K562 (cell line): Measurements from ENCODE around the gene MYL4. TPM values are rescaled to one million over a fixed set of nuclear protein-coding genes. Genes with fewer than 3 reads are reported as not detected.

Experiments
- CTBP1 ChIP-seq: fragments of 450-650 bp; IDR thresholded peaks from 2 replicates; pipeline ENCODE4 v1.6.1; 2016; ENCODE audit warnings: borderline replicate concordance
- GATA2 ChIP-seq: sonication (generic); formaldehyde crosslinking; IDR thresholded peaks from 2 replicates; pipeline ENCODE4 v1.4.0; 2020; ENCODE audit warnings: mild to moderate bottlenecking, missing genetic modification reagents
- IRF2 ChIP-seq: sonication (generic); formaldehyde crosslinking; IDR thresholded peaks from 2 replicates; pipeline ENCODE4 v1.8.1; 2022; ENCODE audit warnings: mild to moderate bottlenecking, missing genetic modification reagents
- KAT7 ChIP-seq: sonication (generic); formaldehyde crosslinking; IDR thresholded peaks from 2 replicates; pipeline ENCODE4 v1.8.0; 2022; ENCODE audit warnings: missing genetic modification reagents, mild to moderate bottlenecking, borderline replicate concordance
- MBD2 ChIP-seq: sonication (generic); IDR thresholded peaks from 2 replicates; pipeline ENCODE4 v1.6.1; 2016; ENCODE audit warnings: low read depth, borderline replicate concordance
- PCBP2 ChIP-seq: fragments of 200-400 bp; formaldehyde crosslinking; IDR thresholded peaks from 2 replicates; pipeline ENCODE4 v1.6.1; 2018; ENCODE audit warnings: low read length, low read depth, mild to moderate bottlenecking, moderate library complexity; ENCODE audit not compliant: poor library complexity, severe bottlenecking
- RBM25 ChIP-seq: fragments of 200-400 bp; formaldehyde crosslinking; IDR thresholded peaks from 2 replicates; pipeline ENCODE4 v1.6.1; 2018; ENCODE audit warnings: low read length, low read depth, moderate library complexity; ENCODE audit not compliant: severe bottlenecking
- SREBF1 ChIP-seq: fragments of 150-350 bp; IDR thresholded peaks from 2 replicates; pipeline ENCODE4 v1.6.1; 2014; ENCODE audit warnings: antibody characterized with exemption, low read depth, low read length, borderline replicate concordance
- ZBTB1 ChIP-seq: sonication (generic); formaldehyde crosslinking; IDR thresholded peaks from 2 replicates; pipeline ENCODE4 v1.8.1; 2023; ENCODE audit warnings: missing genetic modification reagents, low read depth, mild to moderate bottlenecking, borderline replicate concordance
- ZFP1 ChIP-seq: fragments of 450-650 bp; formaldehyde crosslinking; IDR thresholded peaks from 2 replicates; pipeline ENCODE4 v1.4.0; 2020; ENCODE audit warnings: mild to moderate bottlenecking, mixed read lengths
- ZNF431 ChIP-seq: sonication (generic); formaldehyde crosslinking; IDR thresholded peaks from 2 replicates; pipeline ENCODE4 v1.8.0; 2022; ENCODE audit warnings: mild to moderate bottlenecking, missing genetic modification reagents
- ZNF76 ChIP-seq: fragments of 250-450 bp; sonication (Bioruptor Pico); IDR thresholded peaks from 2 replicates; pipeline ENCODE4 v1.4.0; 2020; ENCODE audit warnings: mild to moderate bottlenecking, moderate library complexity, borderline replicate concordance
- polyA plus RNA-seq, 8 experiments: library from polyadenylated mRNA; depleted of rRNA in 4 of 8; stranded (reverse) in 5 of 8; unstranded in 3 of 8; fragments of >200 nt; fragmentation: Nextera tagmentation in 2 of 8; fragmentation: Illumina TruSeq in 1 of 8; extraction: Ambion mirVana in 2 of 8; extraction: Trizol in 1 of 8; gene quantifications; 2 replicates each; pipeline versions ENCODE4 v1.2.1 to v1.2.3, GENCODE V29; 2011 to 2014; ENCODE audit warnings: inconsistent platforms in 1 of 8, missing spikeins in 1 of 8
- total RNA-seq, 7 experiments: library from RNA; depleted of rRNA in 6 of 7; stranded (reverse); fragments of >200 nt in 6 of 7; fragmentation: Illumina TruSeq in 2 of 7; extraction: Trizol in 2 of 7; gene quantifications; 2 replicates each; pipeline versions ENCODE4 v1.2.1 to v1.2.3, GENCODE V29; 2011 to 2021; ENCODE audit warnings: low replicate concordance in 1 of 7
- TF ChIP-seq, protein P1 (sequence below): fragments of 250-450 bp; sonication (Bioruptor Pico); IDR thresholded peaks from 2 replicates; pipeline ENCODE4 v1.5.0; 2021; ENCODE audit warnings: mild to moderate bottlenecking, moderate library complexity
- TF ChIP-seq, protein P2 (sequence below): fragments of 250-450 bp; sonication (Bioruptor Pico); IDR thresholded peaks from 2 replicates; pipeline ENCODE4 v1.4.0; 2020; ENCODE audit warnings: mild to moderate bottlenecking, moderate library complexity, borderline replicate concordance
- TF ChIP-seq, protein P3 (sequence below), 2 experiments: fragments of 450-650 bp; IDR thresholded peaks; 2 replicates each; pipeline ENCODE4 v1.6.1; 2016
- TF ChIP-seq, protein P4 (sequence below), 2 experiments: IDR thresholded peaks; 2 replicates each; pipeline ENCODE4 v1.6.1; 2012; ENCODE audit warnings: improper control_type of control experiment in 2 of 2, low read depth in 2 of 2, low read length in 2 of 2, borderline replicate concordance in 1 of 2

Gene MYL4
- total and polyA plus RNA-seq, 9 of the 15 experiments (the other 6 are each of a cell fraction or from before 2014, with no cell fraction given): 117 to 423 (median 221) TPM

DNA sequence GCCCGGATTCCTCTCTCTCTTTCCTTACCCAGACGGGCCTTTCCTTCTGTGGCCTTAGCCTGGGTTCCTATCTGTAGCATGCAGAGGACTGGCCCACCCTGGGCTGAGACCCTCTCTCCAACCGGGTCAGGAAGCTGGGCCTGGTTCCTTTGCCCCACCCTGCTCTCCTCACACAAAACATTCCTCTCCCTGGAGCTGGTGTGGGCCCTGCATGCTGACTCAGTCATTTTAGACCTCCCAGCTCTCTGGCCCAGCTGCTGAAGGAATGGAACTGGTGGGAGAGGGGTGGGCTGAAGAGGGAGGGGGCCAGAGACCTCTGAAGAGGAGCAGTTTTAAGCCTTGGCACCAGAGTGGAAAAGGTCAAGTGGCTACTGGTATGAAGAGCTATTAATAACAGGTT is 957 bp downstream of the MYL4 start (continued):
- TF ChIP-seq, protein P1, sequence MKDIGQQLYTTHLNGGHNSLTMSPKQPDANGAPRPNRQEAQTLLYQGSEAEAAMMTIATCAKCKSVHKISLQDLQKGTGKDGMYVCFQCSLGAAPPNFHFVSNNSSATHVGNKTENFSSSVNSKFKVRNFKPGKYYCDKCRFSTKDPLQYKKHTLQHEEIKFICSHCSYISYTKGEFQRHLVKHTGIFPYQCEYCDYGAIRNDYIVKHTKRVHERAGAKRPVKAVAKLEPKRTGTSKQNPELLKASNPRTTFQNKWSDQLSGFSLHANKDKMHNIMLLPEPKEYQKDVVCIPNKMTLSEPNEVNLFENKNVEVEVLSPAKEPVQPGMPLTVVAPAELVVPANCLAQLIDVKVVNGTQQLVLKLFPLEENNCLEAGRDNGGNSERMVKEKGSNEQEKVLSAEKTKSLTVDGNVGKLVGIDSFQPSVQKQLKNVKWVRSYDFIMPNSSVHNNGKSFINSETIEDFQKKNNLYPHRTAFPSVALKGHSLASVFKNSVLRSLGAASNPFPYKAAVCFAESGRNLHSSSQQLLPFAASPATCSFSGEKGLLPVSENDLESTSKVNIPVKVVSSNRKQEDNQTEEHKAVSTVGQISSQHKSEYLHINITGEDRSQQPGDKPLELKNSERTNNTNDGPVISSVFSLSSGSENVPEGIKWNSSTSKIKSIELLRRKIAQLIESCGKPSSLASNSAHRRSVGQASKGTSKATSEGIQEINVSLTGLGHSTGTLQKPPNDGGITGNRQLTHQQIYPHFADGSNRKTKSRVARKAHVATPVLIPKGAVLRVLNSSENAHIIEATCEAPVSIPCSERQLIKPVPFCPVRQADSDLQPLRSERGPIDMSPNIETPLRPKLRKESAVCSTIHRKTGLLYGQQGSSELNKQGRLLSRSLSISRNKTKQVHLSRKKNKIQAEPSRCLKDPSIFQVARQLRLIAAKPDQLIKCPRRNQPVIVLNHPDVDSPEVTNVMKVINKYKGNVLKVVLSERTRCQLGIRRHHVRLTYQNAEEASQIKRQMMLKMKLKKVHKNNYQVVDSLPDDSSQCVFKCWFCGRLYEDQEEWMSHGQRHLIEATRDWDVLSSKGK: no peak
- no peak for TF ChIP-seq RBM25
- no peak for TF ChIP-seq ZNF76 (CRISPR knock-in tag)
- TF ChIP-seq, protein P2, sequence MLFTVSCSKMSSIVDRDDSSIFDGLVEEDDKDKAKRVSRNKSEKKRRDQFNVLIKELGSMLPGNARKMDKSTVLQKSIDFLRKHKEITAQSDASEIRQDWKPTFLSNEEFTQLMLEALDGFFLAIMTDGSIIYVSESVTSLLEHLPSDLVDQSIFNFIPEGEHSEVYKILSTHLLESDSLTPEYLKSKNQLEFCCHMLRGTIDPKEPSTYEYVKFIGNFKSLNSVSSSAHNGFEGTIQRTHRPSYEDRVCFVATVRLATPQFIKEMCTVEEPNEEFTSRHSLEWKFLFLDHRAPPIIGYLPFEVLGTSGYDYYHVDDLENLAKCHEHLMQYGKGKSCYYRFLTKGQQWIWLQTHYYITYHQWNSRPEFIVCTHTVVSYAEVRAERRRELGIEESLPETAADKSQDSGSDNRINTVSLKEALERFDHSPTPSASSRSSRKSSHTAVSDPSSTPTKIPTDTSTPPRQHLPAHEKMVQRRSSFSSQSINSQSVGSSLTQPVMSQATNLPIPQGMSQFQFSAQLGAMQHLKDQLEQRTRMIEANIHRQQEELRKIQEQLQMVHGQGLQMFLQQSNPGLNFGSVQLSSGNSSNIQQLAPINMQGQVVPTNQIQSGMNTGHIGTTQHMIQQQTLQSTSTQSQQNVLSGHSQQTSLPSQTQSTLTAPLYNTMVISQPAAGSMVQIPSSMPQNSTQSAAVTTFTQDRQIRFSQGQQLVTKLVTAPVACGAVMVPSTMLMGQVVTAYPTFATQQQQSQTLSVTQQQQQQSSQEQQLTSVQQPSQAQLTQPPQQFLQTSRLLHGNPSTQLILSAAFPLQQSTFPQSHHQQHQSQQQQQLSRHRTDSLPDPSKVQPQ (CRISPR knock-in tag): no peak
- no peak for TF ChIP-seq CTBP1
- TF ChIP-seq SREBF1: no peak
- no peak for TF ChIP-seq GATA2 (CRISPR knock-in tag)
- no peak for TF ChIP-seq PCBP2
- no peak for TF ChIP-seq IRF2 (CRISPR knock-in tag)
- TF ChIP-seq ZFP1 (CRISPR knock-in tag): no peak
- TF ChIP-seq, protein P3, sequence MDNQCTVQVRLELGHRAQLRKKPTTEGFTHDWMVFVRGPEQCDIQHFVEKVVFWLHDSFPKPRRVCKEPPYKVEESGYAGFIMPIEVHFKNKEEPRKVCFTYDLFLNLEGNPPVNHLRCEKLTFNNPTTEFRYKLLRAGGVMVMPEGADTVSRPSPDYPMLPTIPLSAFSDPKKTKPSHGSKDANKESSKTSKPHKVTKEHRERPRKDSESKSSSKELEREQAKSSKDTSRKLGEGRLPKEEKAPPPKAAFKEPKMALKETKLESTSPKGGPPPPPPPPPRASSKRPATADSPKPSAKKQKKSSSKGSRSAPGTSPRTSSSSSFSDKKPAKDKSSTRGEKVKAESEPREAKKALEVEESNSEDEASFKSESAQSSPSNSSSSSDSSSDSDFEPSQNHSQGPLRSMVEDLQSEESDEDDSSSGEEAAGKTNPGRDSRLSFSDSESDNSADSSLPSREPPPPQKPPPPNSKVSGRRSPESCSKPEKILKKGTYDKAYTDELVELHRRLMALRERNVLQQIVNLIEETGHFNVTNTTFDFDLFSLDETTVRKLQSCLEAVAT (IDR thresholded peaks at IDR 0.05): 0 out of 4 replicates have a peak, but pooled peaks of 1 of the 2 experiments have one; percentile 29
- no peak for TF ChIP-seq ZBTB1 (CRISPR knock-in tag)
- no peak for TF ChIP-seq KAT7 (CRISPR knock-in tag)
- no peak for TF ChIP-seq ZNF431
- TF ChIP-seq MBD2: no peak
- TF ChIP-seq, protein P4, sequence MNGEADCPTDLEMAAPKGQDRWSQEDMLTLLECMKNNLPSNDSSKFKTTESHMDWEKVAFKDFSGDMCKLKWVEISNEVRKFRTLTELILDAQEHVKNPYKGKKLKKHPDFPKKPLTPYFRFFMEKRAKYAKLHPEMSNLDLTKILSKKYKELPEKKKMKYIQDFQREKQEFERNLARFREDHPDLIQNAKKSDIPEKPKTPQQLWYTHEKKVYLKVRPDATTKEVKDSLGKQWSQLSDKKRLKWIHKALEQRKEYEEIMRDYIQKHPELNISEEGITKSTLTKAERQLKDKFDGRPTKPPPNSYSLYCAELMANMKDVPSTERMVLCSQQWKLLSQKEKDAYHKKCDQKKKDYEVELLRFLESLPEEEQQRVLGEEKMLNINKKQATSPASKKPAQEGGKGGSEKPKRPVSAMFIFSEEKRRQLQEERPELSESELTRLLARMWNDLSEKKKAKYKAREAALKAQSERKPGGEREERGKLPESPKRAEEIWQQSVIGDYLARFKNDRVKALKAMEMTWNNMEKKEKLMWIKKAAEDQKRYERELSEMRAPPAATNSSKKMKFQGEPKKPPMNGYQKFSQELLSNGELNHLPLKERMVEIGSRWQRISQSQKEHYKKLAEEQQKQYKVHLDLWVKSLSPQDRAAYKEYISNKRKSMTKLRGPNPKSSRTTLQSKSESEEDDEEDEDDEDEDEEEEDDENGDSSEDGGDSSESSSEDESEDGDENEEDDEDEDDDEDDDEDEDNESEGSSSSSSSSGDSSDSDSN (IDR thresholded peaks at IDR 0.05; ENCODE audit: borderline replicate concordance in 1 of 2, low read depth in 2 of 2, low read length in 2 of 2): 0 out of 4 replicates have a peak, but pooled peaks of 1 of the 2 experiments have one; percentile 57
